ENCODE results near the gene P2RY12. TPM values are rescaled to one million over a fixed set of nuclear protein-coding genes. Genes with fewer than 3 reads are reported as not detected.

P2RY12 gene
- polyA plus RNA-seq, 2 of the 4 experiments (the other 2 are of a cell fraction), result not detected

DNA sequence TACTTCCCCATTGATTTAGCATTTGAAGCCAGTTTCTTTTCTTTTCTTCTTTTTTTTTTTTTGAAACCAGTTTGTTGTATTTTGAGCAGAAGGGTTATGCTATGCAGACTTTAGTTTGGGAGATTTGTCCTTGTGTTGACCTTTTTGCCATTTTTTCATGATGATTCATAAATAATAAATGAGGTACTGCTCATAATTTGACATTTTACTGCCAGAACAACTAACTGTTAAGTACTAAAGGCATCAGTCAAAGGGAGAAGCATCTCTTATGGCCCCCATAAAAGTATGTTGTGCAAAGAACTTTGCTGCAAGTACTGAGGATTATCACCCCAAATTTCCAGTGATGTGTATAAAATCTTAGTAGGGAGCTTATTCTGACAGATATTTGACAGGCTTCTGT lies 66.2 kb downstream of the P2RY12 start:
- Histone ChIP-seq H3K27ac (no peak overlapping the region), H3K4me2 (peak overlapping the region; percentile 14; the same call in 1 of the 3 replicates), H3K4me1 (peaks cover 20% of the 10 kb centered on the region; the same call in 2 of the 3 replicates), H3K4me3 (no peak overlapping the region), H3K9me3 (no peaks in the 10 kb centered on the region)
- ATAC-seq (no peak), DNase-seq (ENCODE audit: low read depth in 1 of 2, low spot score in 1 of 2) (no peak), FAIRE-seq (no peak)
- CTCF ChIA-PET, result interaction anchor here (0.6 kb wide), 2 partner anchors 90 to 378 kb away, joined by 3 read pairs; no protein-coding TSS in a partner anchor
- TF ChIP-seq, protein P1, sequence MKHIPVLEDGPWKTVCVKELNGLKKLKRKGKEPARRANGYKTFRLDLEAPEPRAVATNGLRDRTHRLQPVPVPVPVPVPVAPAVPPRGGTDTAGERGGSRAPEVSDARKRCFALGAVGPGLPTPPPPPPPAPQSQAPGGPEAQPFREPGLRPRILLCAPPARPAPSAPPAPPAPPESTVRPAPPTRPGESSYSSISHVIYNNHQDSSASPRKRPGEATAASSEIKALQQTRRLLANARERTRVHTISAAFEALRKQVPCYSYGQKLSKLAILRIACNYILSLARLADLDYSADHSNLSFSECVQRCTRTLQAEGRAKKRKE (CRISPR knock-in tag; IDR thresholded peaks at IDR 0.05; ENCODE audit: low read depth), result no peak
- no peak for TF ChIP-seq CEBPB (IDR thresholded peaks at IDR 0.05)
- POLR2A ChIA-PET, result no interaction called here

DNA sequence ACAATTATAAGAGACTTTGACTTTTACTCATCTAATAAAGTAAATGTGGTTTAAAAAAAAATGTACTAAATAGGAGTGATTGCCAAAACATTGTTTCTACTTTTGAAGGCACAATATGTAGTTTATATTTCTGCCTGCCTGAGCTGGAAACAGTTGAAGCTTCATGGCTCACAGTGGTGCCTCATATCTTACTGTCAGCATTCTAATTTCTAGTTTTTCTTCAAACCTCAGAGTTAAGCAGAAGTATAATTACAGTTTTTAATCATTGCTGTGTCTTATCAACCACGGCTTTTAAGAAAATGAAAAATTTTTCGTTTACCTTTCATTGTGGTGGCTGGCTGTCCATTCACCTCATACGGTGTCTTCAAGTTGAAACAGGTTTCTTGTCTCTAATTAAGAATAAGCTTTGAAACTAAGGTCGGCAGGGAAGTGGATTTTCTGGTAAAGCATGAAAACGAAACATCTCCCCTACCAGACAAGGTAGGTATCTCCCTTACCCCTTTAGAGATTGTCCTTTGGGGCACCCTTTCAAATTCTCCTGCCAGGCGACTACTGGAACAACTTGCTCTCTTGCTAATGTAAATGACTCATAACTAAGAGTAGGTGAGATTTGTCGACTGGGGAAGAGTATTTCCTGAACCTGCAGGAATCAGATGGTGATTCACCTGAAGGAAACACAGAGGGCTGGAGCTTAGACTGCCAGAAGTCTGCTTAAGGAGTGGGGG lies 68.1 kb downstream of the P2RY12 start, which contains the start of gene GPR87:
GPR87 (minus strand) TSS at position 554 of the 725 bp plus-strand sequence. CDS start 16,720 bp downstream, outside the sequence.
- ATAC-seq (peak; percentile 59 to 64; a peak in 2 of 6 replicates), FAIRE-seq (no peak), DNase-seq (ENCODE audit: low read depth in 1 of 2, low spot score in 1 of 2) (peak; percentile 35 to 39)
- Histone ChIP-seq H3K4me3 (no peak within 1 kb of the TSS), H3K9me3 (no peaks in the 10 kb centered on the region), H3K27ac (peak within 1 kb of the TSS; percentile 15 to 60; a peak in 1 of 6 replicates), H3K4me2 (peak within 1 kb of the TSS; percentile 22; the same call in 1 of the 3 replicates), H3K4me1 (peaks cover 20% of the 10 kb centered on the region; the same call in 2 of the 3 replicates)
- 68% methylated on average over 7 of the region's 7 CpGs for WGBS (ENCODE audit: missing lambda C conversion rate)
- ChIA-PET POLR2A (interaction anchor here (0.8 kb wide), 2 partner anchors 11 to 12 kb away, joined by 3 to 5 read pairs; no protein-coding TSS in a partner anchor), CTCF (interaction anchor here (0.9 to 1.5 kb wide), 2 partner anchors 9 to 11 kb away, joined by 4 to 7 read pairs; no protein-coding TSS in a partner anchor)
- no peak for TF ChIP-seq ESRRA (IDR thresholded peaks at IDR 0.05; ENCODE audit: borderline replicate concordance, low read length)
- TF ChIP-seq EP300 (IDR thresholded peaks at IDR 0.05), result no peak
- peak; percentile 41; the same call in 1 of the 2 replicates for TF ChIP-seq FOSL2 (IDR thresholded peaks at IDR 0.05)
- peak; percentile 26; the same call in 1 of the 2 replicates for TF ChIP-seq FOSL2 (CRISPR knock-in tag; IDR thresholded peaks at IDR 0.05)

DNA sequence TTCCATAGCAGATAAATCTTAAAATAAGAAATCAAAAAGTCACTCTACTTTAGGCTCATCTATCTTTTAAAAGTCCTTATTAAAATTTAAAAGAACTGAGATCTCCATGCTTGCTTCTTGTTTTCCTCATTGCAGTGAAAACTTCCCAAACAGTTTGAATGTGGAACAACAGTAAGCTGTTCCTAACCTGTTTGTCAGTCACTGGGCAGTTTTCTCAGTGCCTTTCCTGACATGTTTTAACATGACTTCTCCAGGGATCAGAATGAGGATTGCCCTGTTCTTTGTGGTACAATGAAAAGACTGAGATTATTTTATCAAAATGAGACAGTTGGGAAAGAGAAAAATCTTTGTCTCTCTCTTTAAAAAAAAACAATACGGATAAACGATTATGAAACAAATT lies 68.7 kb downstream of the P2RY12 start:
- Histone ChIP-seq H3K4me3 (no peak overlapping the region), H3K4me2 (no peak overlapping the region), H3K27ac (no peak overlapping the region), H3K4me1 (peaks cover 20% of the 10 kb centered on the region; the same call in 2 of the 3 replicates), H3K9me3 (no peaks in the 10 kb centered on the region)
- CTCF ChIA-PET, result interaction anchor here (0.9 to 1.5 kb wide), 2 partner anchors 9 to 11 kb away, joined by 4 to 7 read pairs; no protein-coding TSS in a partner anchor
- ATAC-seq (no peak), DNase-seq (ENCODE audit: low read depth in 1 of 2, low spot score in 1 of 2) (no peak), FAIRE-seq (no peak)
- POLR2A ChIA-PET, result interaction anchor here (0.8 kb wide), 1 partner anchor 10 kb away, joined by 5 read pairs; no protein-coding TSS in a partner anchor
- WGBS (ENCODE audit: missing lambda C conversion rate), result 97% methylated on average over 2 of the region's 2 CpGs
- TF ChIP-seq BHLHE40 (IDR thresholded peaks at IDR 0.05; ENCODE audit: low read depth, low read length) (no peak), HDAC2 (IDR thresholded peaks at IDR 0.05) (no peak), HOXB5 (CRISPR knock-in tag; IDR thresholded peaks at IDR 0.05) (no peak), CBX2 (IDR thresholded peaks at IDR 0.05; ENCODE audit: borderline replicate concordance, low read depth) (no peak)
- TF ChIP-seq, protein P2, sequence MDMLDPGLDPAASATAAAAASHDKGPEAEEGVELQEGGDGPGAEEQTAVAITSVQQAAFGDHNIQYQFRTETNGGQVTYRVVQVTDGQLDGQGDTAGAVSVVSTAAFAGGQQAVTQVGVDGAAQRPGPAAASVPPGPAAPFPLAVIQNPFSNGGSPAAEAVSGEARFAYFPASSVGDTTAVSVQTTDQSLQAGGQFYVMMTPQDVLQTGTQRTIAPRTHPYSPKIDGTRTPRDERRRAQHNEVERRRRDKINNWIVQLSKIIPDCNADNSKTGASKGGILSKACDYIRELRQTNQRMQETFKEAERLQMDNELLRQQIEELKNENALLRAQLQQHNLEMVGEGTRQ (IDR thresholded peaks at IDR 0.05), result no peak
- TF ChIP-seq, protein P3, sequence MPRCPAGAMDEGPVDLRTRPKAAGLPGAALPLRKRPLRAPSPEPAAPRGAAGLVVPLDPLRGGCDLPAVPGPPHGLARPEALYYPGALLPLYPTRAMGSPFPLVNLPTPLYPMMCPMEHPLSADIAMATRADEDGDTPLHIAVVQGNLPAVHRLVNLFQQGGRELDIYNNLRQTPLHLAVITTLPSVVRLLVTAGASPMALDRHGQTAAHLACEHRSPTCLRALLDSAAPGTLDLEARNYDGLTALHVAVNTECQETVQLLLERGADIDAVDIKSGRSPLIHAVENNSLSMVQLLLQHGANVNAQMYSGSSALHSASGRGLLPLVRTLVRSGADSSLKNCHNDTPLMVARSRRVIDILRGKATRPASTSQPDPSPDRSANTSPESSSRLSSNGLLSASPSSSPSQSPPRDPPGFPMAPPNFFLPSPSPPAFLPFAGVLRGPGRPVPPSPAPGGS (IDR thresholded peaks at IDR 0.05), result no peak

DNA sequence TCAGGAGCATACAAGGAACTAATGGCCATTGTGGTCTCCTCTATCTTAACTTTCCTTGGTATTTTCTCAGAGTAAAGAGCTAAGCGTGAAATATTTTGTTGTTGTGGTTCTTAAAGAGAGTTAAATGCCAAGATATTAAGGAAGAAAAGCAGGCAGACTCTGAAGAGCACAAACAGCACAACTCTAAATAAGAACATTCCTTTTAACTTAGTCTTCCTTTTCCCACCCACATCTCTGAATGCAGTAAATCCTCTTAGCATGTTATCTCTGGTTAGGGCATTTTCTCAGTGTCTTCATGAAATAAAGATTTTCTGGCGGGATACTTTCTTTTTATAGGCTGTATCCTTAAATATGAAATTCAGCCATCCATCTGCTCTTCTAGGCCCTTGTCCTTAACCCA lies 69.4 kb downstream of the P2RY12 start:
- ChIA-PET POLR2A (no interaction called here), CTCF (interaction anchor here (1.0 to 1.2 kb wide), 3 partner anchors 10 to 524 kb away, joined by 3 read pairs; no protein-coding TSS in a partner anchor)
- TF ChIP-seq GATA3 (IDR thresholded peaks at IDR 0.05; ENCODE audit: borderline replicate concordance), result no peak
- no peak for TF ChIP-seq CHD2 (IDR thresholded peaks at IDR 0.05; ENCODE audit: low read length, partially characterized antibody)
- TF ChIP-seq EHF (CRISPR knock-in tag; IDR thresholded peaks at IDR 0.05), result no peak
- TF ChIP-seq HOXB5 (CRISPR knock-in tag; IDR thresholded peaks at IDR 0.05), result no peak
- no peak for TF ChIP-seq RARB (CRISPR knock-in tag; IDR thresholded peaks at IDR 0.05)
- no peak for TF ChIP-seq ZC3H11A (IDR thresholded peaks at IDR 0.05)
- TF ChIP-seq TFCP2L1 (CRISPR knock-in tag; IDR thresholded peaks at IDR 0.05), result no peak
- TF ChIP-seq RCOR1 (IDR thresholded peaks at IDR 0.05; ENCODE audit: low read depth, low read length), result no peak
- FAIRE-seq (no peak), DNase-seq (ENCODE audit: low read depth in 1 of 2, low spot score in 1 of 2) (no peak), ATAC-seq (no peak)
- H3K4me1 ChIP-seq, result peaks cover 20% of the 10 kb centered on the region; the same call in 2 of the 3 replicates
- 0 out of 6 replicates have a peak overlapping the region, but pooled peaks of 1 of the 2 experiments have one; percentile 11 for H3K27ac ChIP-seq
- H3K9me3 ChIP-seq, result no peaks in the 10 kb centered on the region
- no peak overlapping the region for H3K4me3 ChIP-seq
- 89% methylated on average over 2 of the region's 2 CpGs for WGBS (ENCODE audit: missing lambda C conversion rate)
- no peak overlapping the region for H3K4me2 ChIP-seq
